ENCODE measurements around the gene CERS6.
A peak's percentile ranks its signal among the peaks of the same experiment; 100 is the strongest.

The CERS6 gene

GRCh38 chr2:168441214-168441872, 14.7 kb upstream of the CERS6 start:
- H3K4me3 ChIP-seq (ENCODE audit: low read depth, low read length), result no peak overlapping the region
- H3K27me3 ChIP-seq (ENCODE audit: control insufficient read depth, insufficient read depth, low read length), result no peaks in the 10 kb centered on the region
- no peaks in the 10 kb centered on the region for H3K79me2 ChIP-seq
- H2AFZ ChIP-seq, result no peak overlapping the region
- H3K9ac ChIP-seq, result no peak overlapping the region
- no peak overlapping the region for H3K27ac ChIP-seq
- no peak overlapping the region for H3K4me2 ChIP-seq (ENCODE audit: low read length)
- H3K4me1 ChIP-seq, result no peaks in the 10 kb centered on the region
- no peaks in the 10 kb centered on the region for H3K36me3 ChIP-seq (ENCODE audit: control insufficient read depth, insufficient read depth, low read length)
- no peaks in the 10 kb centered on the region for H3K9me3 ChIP-seq (ENCODE audit: control insufficient read depth, low read length)
- TF ChIP-seq CTCF (IDR thresholded peaks at IDR 0.05), result no peak

GRCh38 chr2:168443818-168444217, 12.3 kb upstream of the CERS6 start:
- Histone ChIP-seq H3K9ac (no peak overlapping the region), H3K79me2 (no peaks in the 10 kb centered on the region), H3K4me1 (no peaks in the 10 kb centered on the region), H3K27ac (no peak overlapping the region), H2AFZ (no peak overlapping the region), H3K4me2 (ENCODE audit: low read length) (no peak overlapping the region), H3K36me3 (ENCODE audit: control insufficient read depth, insufficient read depth, low read length) (no peaks in the 10 kb centered on the region), H3K9me3 (ENCODE audit: control insufficient read depth, low read length) (no peaks in the 10 kb centered on the region), H3K4me3 (ENCODE audit: low read depth, low read length) (no peak overlapping the region), H3K27me3 (ENCODE audit: control insufficient read depth, insufficient read depth, low read length) (no peaks in the 10 kb centered on the region)
- TF ChIP-seq CTCF (IDR thresholded peaks at IDR 0.05), result peak; percentile 25

GRCh38 chr2:168445960-168446359, 10.1 kb upstream of the CERS6 start:
- H3K27me3 ChIP-seq (ENCODE audit: control insufficient read depth, insufficient read depth, low read length), result no peaks in the 10 kb centered on the region
- H3K79me2 ChIP-seq, result no peaks in the 10 kb centered on the region
- no peaks in the 10 kb centered on the region for H3K9me3 ChIP-seq (ENCODE audit: control insufficient read depth, low read length)
- no peaks in the 10 kb centered on the region for H3K4me1 ChIP-seq
- TF ChIP-seq CTCF (IDR thresholded peaks at IDR 0.05), result no peak
- H3K9ac ChIP-seq, result no peak overlapping the region
- H3K36me3 ChIP-seq (ENCODE audit: control insufficient read depth, insufficient read depth, low read length), result no peaks in the 10 kb centered on the region
- H3K4me3 ChIP-seq (ENCODE audit: low read depth, low read length), result no peak overlapping the region
- no peak overlapping the region for H2AFZ ChIP-seq
- H3K4me2 ChIP-seq (ENCODE audit: low read length), result no peak overlapping the region
- no peak overlapping the region for H3K27ac ChIP-seq

- no peak for TF ChIP-seq CTCF (IDR thresholded peaks at IDR 0.05)
- Histone ChIP-seq H3K27ac (no peak overlapping the region), H3K4me2 (ENCODE audit: low read length) (no peak overlapping the region), H2AFZ (no peak overlapping the region), H3K36me3 (ENCODE audit: control insufficient read depth, insufficient read depth, low read length) (no peaks in the 10 kb centered on the region), H3K79me2 (no peaks in the 10 kb centered on the region), H3K4me1 (no peaks in the 10 kb centered on the region), H3K4me3 (ENCODE audit: low read depth, low read length) (no peak overlapping the region), H3K9ac (no peak overlapping the region), H3K27me3 (ENCODE audit: control insufficient read depth, insufficient read depth, low read length) (no peaks in the 10 kb centered on the region), H3K9me3 (ENCODE audit: control insufficient read depth, low read length) (no peaks in the 10 kb centered on the region)
Observed at GRCh38 chr2:168448980-168449379, 7.1 kb upstream of the CERS6 start.

- Histone ChIP-seq H3K27ac (no peak overlapping the region), H3K4me2 (ENCODE audit: low read length) (no peak overlapping the region), H3K79me2 (no peaks in the 10 kb centered on the region), H3K9me3 (ENCODE audit: control insufficient read depth, low read length) (no peaks in the 10 kb centered on the region), H3K36me3 (ENCODE audit: control insufficient read depth, insufficient read depth, low read length) (no peaks in the 10 kb centered on the region), H3K9ac (no peak overlapping the region), H3K4me1 (no peaks in the 10 kb centered on the region), H3K27me3 (ENCODE audit: control insufficient read depth, insufficient read depth, low read length) (no peaks in the 10 kb centered on the region), H2AFZ (no peak overlapping the region), H3K4me3 (ENCODE audit: low read depth, low read length) (no peak overlapping the region)
- TF ChIP-seq CTCF (IDR thresholded peaks at IDR 0.05), result no peak
Observed at GRCh38 chr2:168449419-168449818, 6.7 kb upstream of the CERS6 start.

Measured in parathyroid adenoma (tissue), 2 donors.